ENCODE data around the gene SLC38A11.
"Not testable (repeated sequence)": the region's sequence is repeated elsewhere in the genome, so short reads cannot be mapped to it uniquely, and the experiment has no call there.

- TF ChIP-seq CTCF (IDR thresholded peaks at IDR 0.05); POLR2AphosphoS5 (IDR thresholded peaks at IDR 0.05); POLR2A (IDR thresholded peaks at IDR 0.05); EP300 (IDR thresholded peaks at IDR 0.05; ENCODE audit: low read depth): not testable (repeated sequence)
These were observed 39.5 kb upstream of the SLC38A11 start for GRCh38 chr2:164994664-164995299.
